GM19438 (cell line): ENCODE measurements around the gene DNAH3.
"Not testable (repeated sequence)": the region's sequence is repeated elsewhere in the genome, so short reads cannot be mapped to it uniquely, and the experiment has no call there.

ENCODE experiments used
- ATAC-seq: cut with Tn5 transposase; IDR thresholded peaks from one replicate; pipeline ENCODE4 v1.9.1; 2021; ENCODE audit warnings: low read depth; ENCODE audit not compliant: unreplicated experiment

The DNAH3 gene

GRCh38 chr16:21078563-21078962, 72.1 kb downstream of the DNAH3 start:
- ATAC-seq, result no peak

GRCh38 chr16:21076186-21076883, 74.3 kb downstream of the DNAH3 start:
- no peak for ATAC-seq

GRCh38 chr16:21075252-21075651, 75.4 kb downstream of the DNAH3 start:
- ATAC-seq, result no peak

GRCh38 chr16:21072976-21073375, 77.7 kb downstream of the DNAH3 start:
- ATAC-seq, result no peak

GRCh38 chr16:21071741-21072140, 78.9 kb downstream of the DNAH3 start:
- no peak for ATAC-seq

GRCh38 chr16:21070564-21070963, 80.1 kb downstream of the DNAH3 start:
- no peak for ATAC-seq

- ATAC-seq, result no peak
Observed at GRCh38 chr16:21069986-21070385, 80.7 kb downstream of the DNAH3 start.

- ATAC-seq, result no peak
Observed at GRCh38 chr16:21064203-21064602, 86.4 kb downstream of the DNAH3 start.

- ATAC-seq, result not testable (repeated sequence)
Observed at GRCh38 chr16:21063314-21063713, 87.3 kb downstream of the DNAH3 start.

- no peak for ATAC-seq
Observed at GRCh38 chr16:21060027-21060510, 90.6 kb downstream of the DNAH3 start.

GRCh38 chr16:21057875-21058274, 92.8 kb downstream of the DNAH3 start:
- ATAC-seq, result no peak

- no peak for ATAC-seq
Observed at GRCh38 chr16:21056396-21056795, 94.2 kb downstream of the DNAH3 start.

- ATAC-seq, result not testable (repeated sequence)
Observed at GRCh38 chr16:21055738-21056137, 94.9 kb downstream of the DNAH3 start.

GRCh38 chr16:21053590-21053989, 97.1 kb downstream of the DNAH3 start:
- no peak for ATAC-seq

GRCh38 chr16:21048091-21048912, 102.3 kb downstream of the DNAH3 start:
- not testable (repeated sequence) for ATAC-seq

- ATAC-seq, result no peak
Observed at GRCh38 chr16:21038197-21038596, 112.4 kb downstream of the DNAH3 start.

- no peak for ATAC-seq
Observed at GRCh38 chr16:21037736-21038135, 112.9 kb downstream of the DNAH3 start.

- ATAC-seq, result no peak
Observed at GRCh38 chr16:21037168-21037567, 113.5 kb downstream of the DNAH3 start.

- ATAC-seq, result no peak
Observed at GRCh38 chr16:21036471-21036870, 114.2 kb downstream of the DNAH3 start.

- ATAC-seq, result no peak
Observed at GRCh38 chr16:21033704-21034103, 116.9 kb downstream of the DNAH3 start.

- no peak for ATAC-seq
Observed at GRCh38 chr16:21033264-21033663, 117.4 kb downstream of the DNAH3 start.

- no peak for ATAC-seq
Observed at GRCh38 chr16:21028728-21029127, 121.9 kb downstream of the DNAH3 start.
